ENCODE data around the gene AVPR2. TPM values are rescaled to one million over a fixed set of nuclear protein-coding genes. Genes with fewer than 3 reads are reported as not detected.

Gene AVPR2
- polyA plus RNA-seq, 4 donors: 0.31 to 3.5 TPM; not detected in 2

GRCh38 chrX:153864101-153864500, 40.4 kb upstream of the AVPR2 start:
- H3K27ac ChIP-seq (ENCODE audit: low read depth in 1 of 3, low read length in 2 of 3): no peak overlapping the region
- FAIRE-seq: no peak
- H3K4me3 ChIP-seq (ENCODE audit: low read depth in 1 of 3, low read length in 3 of 3): no peak overlapping the region
- 79 to 95% (median 85%) methylated on average over 9 to 10 of the region's 10 CpGs for WGBS, 3 donors
- no peaks in the 10 kb centered on the region for H3K9me3 ChIP-seq (ENCODE audit: control insufficient read depth in 2 of 2, insufficient read depth in 1 of 2, low read depth in 1 of 2, low read length in 1 of 2)
- H3K27me3 ChIP-seq (ENCODE audit: control insufficient read depth in 3 of 3, insufficient read depth in 3 of 3, low read length in 3 of 3): peaks cover 0 to 13% (median 0%) of the 10 kb centered on the region in 3 donors
- H3K4me1 ChIP-seq (ENCODE audit: control insufficient read depth in 3 of 3, insufficient read depth in 2 of 3, low read depth in 1 of 3, low read length in 2 of 3): no peaks in the 10 kb centered on the region
- no peak for DNase-seq
- no peaks in the 10 kb centered on the region for H3K36me3 ChIP-seq (ENCODE audit: control insufficient read depth in 3 of 3, insufficient read depth in 2 of 3, low read depth in 1 of 3, low read length in 3 of 3)

- H3K36me3 ChIP-seq (ENCODE audit: control insufficient read depth in 3 of 3, insufficient read depth in 2 of 3, low read depth in 1 of 3, low read length in 3 of 3): no peaks in the 10 kb centered on the region
- no peak for FAIRE-seq
- H3K9me3 ChIP-seq (ENCODE audit: control insufficient read depth in 2 of 2, insufficient read depth in 1 of 2, low read depth in 1 of 2, low read length in 1 of 2): no peaks in the 10 kb centered on the region
- 84 to 86% (median 85%) methylated on average over 16 to 30 of the region's 30 CpGs for WGBS, 3 donors
- no peak for DNase-seq
- H3K27ac ChIP-seq (ENCODE audit: low read depth in 1 of 3, low read length in 2 of 3): no peak overlapping the region
- H3K4me1 ChIP-seq (ENCODE audit: control insufficient read depth in 3 of 3, insufficient read depth in 2 of 3, low read depth in 1 of 3, low read length in 2 of 3): no peaks in the 10 kb centered on the region
- no peak overlapping the region for H3K4me3 ChIP-seq (ENCODE audit: low read depth in 1 of 3, low read length in 3 of 3)
- H3K27me3 ChIP-seq (ENCODE audit: control insufficient read depth in 3 of 3, insufficient read depth in 3 of 3, low read length in 3 of 3): peaks cover 0 to 13% (median 0%) of the 10 kb centered on the region in 3 donors
These were observed 39.7 kb upstream of the AVPR2 start for GRCh38 chrX:153864561-153865320.

- Histone ChIP-seq H3K36me3 (ENCODE audit: control insufficient read depth in 3 of 3, insufficient read depth in 2 of 3, low read depth in 1 of 3, low read length in 3 of 3) (no peaks in the 10 kb centered on the region), H3K27me3 (ENCODE audit: control insufficient read depth in 3 of 3, insufficient read depth in 3 of 3, low read length in 3 of 3) (peaks cover 0 to 11% (median 0%) of the 10 kb centered on the region in 3 donors), H3K27ac (ENCODE audit: low read depth in 1 of 3, low read length in 2 of 3) (no peak overlapping the region), H3K4me3 (ENCODE audit: low read depth in 1 of 3, low read length in 3 of 3) (no peak overlapping the region), H3K4me1 (ENCODE audit: control insufficient read depth in 3 of 3, insufficient read depth in 2 of 3, low read depth in 1 of 3, low read length in 2 of 3) (no peaks in the 10 kb centered on the region), H3K9me3 (ENCODE audit: control insufficient read depth in 2 of 2, insufficient read depth in 1 of 2, low read depth in 1 of 2, low read length in 1 of 2) (no peaks in the 10 kb centered on the region)
- no peak for DNase-seq
- no peak for FAIRE-seq
- 91 to 100% (median 94%) methylated on average over 2 to 11 of the region's 11 CpGs for WGBS, 3 donors
These were observed 39.2 kb upstream of the AVPR2 start for GRCh38 chrX:153865321-153865580.

- WGBS, 3 donors: 90 to 96% (median 92%) methylated on average over 9 of the region's 9 CpGs
- Histone ChIP-seq H3K27ac (ENCODE audit: low read depth in 1 of 3, low read length in 2 of 3) (no peak overlapping the region), H3K9me3 (ENCODE audit: control insufficient read depth in 2 of 2, insufficient read depth in 1 of 2, low read depth in 1 of 2, low read length in 1 of 2) (no peaks in the 10 kb centered on the region), H3K4me1 (ENCODE audit: control insufficient read depth in 3 of 3, insufficient read depth in 2 of 3, low read depth in 1 of 3, low read length in 2 of 3) (no peaks in the 10 kb centered on the region), H3K36me3 (ENCODE audit: control insufficient read depth in 3 of 3, insufficient read depth in 2 of 3, low read depth in 1 of 3, low read length in 3 of 3) (no peaks in the 10 kb centered on the region), H3K27me3 (ENCODE audit: control insufficient read depth in 3 of 3, insufficient read depth in 3 of 3, low read length in 3 of 3) (peaks cover 0 to 11% (median 0%) of the 10 kb centered on the region in 3 donors), H3K4me3 (ENCODE audit: low read depth in 1 of 3, low read length in 3 of 3) (no peak overlapping the region)
- no peak for DNase-seq
- no peak for FAIRE-seq
These were observed 38.8 kb upstream of the AVPR2 start for GRCh38 chrX:153865685-153866084.

- FAIRE-seq (no peak), DNase-seq (no peak)
- Histone ChIP-seq H3K4me1 (ENCODE audit: control insufficient read depth in 3 of 3, insufficient read depth in 2 of 3, low read depth in 1 of 3, low read length in 2 of 3) (no peaks in the 10 kb centered on the region), H3K4me3 (ENCODE audit: low read depth in 1 of 3, low read length in 3 of 3) (no peak overlapping the region), H3K9me3 (ENCODE audit: control insufficient read depth in 2 of 2, insufficient read depth in 1 of 2, low read depth in 1 of 2, low read length in 1 of 2) (no peaks in the 10 kb centered on the region), H3K27me3 (ENCODE audit: control insufficient read depth in 3 of 3, insufficient read depth in 3 of 3, low read length in 3 of 3) (peaks cover 0 to 11% (median 0%) of the 10 kb centered on the region in 3 donors), H3K36me3 (ENCODE audit: control insufficient read depth in 3 of 3, insufficient read depth in 2 of 3, low read depth in 1 of 3, low read length in 3 of 3) (no peaks in the 10 kb centered on the region), H3K27ac (ENCODE audit: low read depth in 1 of 3, low read length in 2 of 3) (no peak overlapping the region)
- 79 to 84% (median 83%) methylated on average over 19 to 22 of the region's 22 CpGs for WGBS, 3 donors
These were observed 38.0 kb upstream of the AVPR2 start for GRCh38 chrX:153866302-153867019.

- 72 to 78% (median 76%) methylated on average over 9 of the region's 9 CpGs for WGBS, 3 donors
- Histone ChIP-seq H3K9me3 (ENCODE audit: control insufficient read depth in 2 of 2, insufficient read depth in 1 of 2, low read depth in 1 of 2, low read length in 1 of 2) (no peaks in the 10 kb centered on the region), H3K4me1 (ENCODE audit: control insufficient read depth in 3 of 3, insufficient read depth in 2 of 3, low read depth in 1 of 3, low read length in 2 of 3) (no peaks in the 10 kb centered on the region), H3K27ac (ENCODE audit: low read depth in 1 of 3, low read length in 2 of 3) (no peak overlapping the region), H3K27me3 (ENCODE audit: control insufficient read depth in 3 of 3, insufficient read depth in 3 of 3, low read length in 3 of 3) (peaks cover 0 to 11% (median 0%) of the 10 kb centered on the region in 3 donors), H3K36me3 (ENCODE audit: control insufficient read depth in 3 of 3, insufficient read depth in 2 of 3, low read depth in 1 of 3, low read length in 3 of 3) (no peaks in the 10 kb centered on the region), H3K4me3 (ENCODE audit: low read depth in 1 of 3, low read length in 3 of 3) (no peak overlapping the region)
- no peak for FAIRE-seq
- DNase-seq: no peak
These were observed 37.3 kb upstream of the AVPR2 start for GRCh38 chrX:153867139-153867538.

GRCh38 chrX:153867671-153868070, 36.8 kb upstream of the AVPR2 start:
- no peak for DNase-seq
- no peak overlapping the region for H3K27ac ChIP-seq (ENCODE audit: low read depth in 1 of 3, low read length in 2 of 3)
- peaks cover 0 to 8% (median 0%) of the 10 kb centered on the region in 3 donors for H3K27me3 ChIP-seq (ENCODE audit: control insufficient read depth in 3 of 3, insufficient read depth in 3 of 3, low read length in 3 of 3)
- H3K36me3 ChIP-seq (ENCODE audit: control insufficient read depth in 3 of 3, insufficient read depth in 2 of 3, low read depth in 1 of 3, low read length in 3 of 3): no peaks in the 10 kb centered on the region
- 77 to 91% (median 87%) methylated on average over 4 to 13 of the region's 13 CpGs for WGBS, 3 donors
- H3K4me1 ChIP-seq (ENCODE audit: control insufficient read depth in 3 of 3, insufficient read depth in 2 of 3, low read depth in 1 of 3, low read length in 2 of 3): no peaks in the 10 kb centered on the region
- H3K9me3 ChIP-seq (ENCODE audit: control insufficient read depth in 2 of 2, insufficient read depth in 1 of 2, low read depth in 1 of 2, low read length in 1 of 2): no peaks in the 10 kb centered on the region
- FAIRE-seq: no peak
- no peak overlapping the region for H3K4me3 ChIP-seq (ENCODE audit: low read depth in 1 of 3, low read length in 3 of 3)

GRCh38 chrX:153868576-153869472, 35.6 kb upstream of the AVPR2 start:
- no peak overlapping the region for H3K27ac ChIP-seq (ENCODE audit: low read depth in 1 of 3, low read length in 2 of 3)
- H3K36me3 ChIP-seq (ENCODE audit: control insufficient read depth in 3 of 3, insufficient read depth in 2 of 3, low read depth in 1 of 3, low read length in 3 of 3): no peaks in the 10 kb centered on the region
- H3K27me3 ChIP-seq (ENCODE audit: control insufficient read depth in 3 of 3, insufficient read depth in 3 of 3, low read length in 3 of 3): peaks cover 0 to 3% (median 0%) of the 10 kb centered on the region in 3 donors
- FAIRE-seq (no peak), DNase-seq (no peak)
- no peaks in the 10 kb centered on the region for H3K9me3 ChIP-seq (ENCODE audit: control insufficient read depth in 2 of 2, insufficient read depth in 1 of 2, low read depth in 1 of 2, low read length in 1 of 2)
- H3K4me3 ChIP-seq (ENCODE audit: low read depth in 1 of 3, low read length in 3 of 3): no peak overlapping the region
- H3K4me1 ChIP-seq (ENCODE audit: control insufficient read depth in 3 of 3, insufficient read depth in 2 of 3, low read depth in 1 of 3, low read length in 2 of 3): no peaks in the 10 kb centered on the region
- 82 to 88% (median 83%) methylated on average over 12 to 26 of the region's 26 CpGs for WGBS, 3 donors
